Neuronal stem cell (in vitro differentiated cells): Measurements from ENCODE around the gene SULT1A2.

Experiments
- DNase-seq: peaks from one replicate; pipeline ENCODE4 v3.0.0-alpha.2; 2013; ENCODE audit warnings: low spot score
- H2AFZ ChIP-seq: one replicate; pipeline ENCODE4 v1.6.1; 2013; ENCODE audit warnings: mild to moderate bottlenecking, low read length, inconsistent platforms
- H2AK5ac ChIP-seq: 2 replicates; pipeline ENCODE4 v1.6.1; 2013; ENCODE audit warnings: low read depth, mild to moderate bottlenecking, inconsistent platforms, low read length, moderate library complexity, mixed read lengths
- H2BK120ac ChIP-seq: 2 replicates; pipeline ENCODE4 v1.6.1; 2013; ENCODE audit warnings: low read depth, mild to moderate bottlenecking, inconsistent platforms, low read length, moderate library complexity, mixed read lengths
- H2BK12ac ChIP-seq: one replicate; pipeline ENCODE4 v1.6.1; 2013; ENCODE audit warnings: low read length, inconsistent platforms
- H2BK15ac ChIP-seq: 2 replicates; pipeline ENCODE4 v1.6.1; 2013; ENCODE audit warnings: mild to moderate bottlenecking, low read length, inconsistent platforms, mixed read lengths
- H2BK5ac ChIP-seq: one replicate; pipeline ENCODE4 v1.6.1; 2013; ENCODE audit warnings: inconsistent platforms, mild to moderate bottlenecking, low read length, moderate library complexity
- H3K14ac ChIP-seq: one replicate; pipeline ENCODE4 v1.6.1; 2013; ENCODE audit warnings: low read length, inconsistent platforms
- H3K18ac ChIP-seq: 2 replicates; pipeline ENCODE4 v1.6.1; 2013; ENCODE audit warnings: low read length, inconsistent platforms
- H3K23ac ChIP-seq: 2 replicates; pipeline ENCODE4 v1.6.1; 2013; ENCODE audit warnings: low read depth, mild to moderate bottlenecking, mixed read lengths, low read length, inconsistent platforms; ENCODE audit not compliant: poor library complexity
- H3K27ac ChIP-seq: replicated peaks from 3 replicates; pipeline ENCODE4 v1.5.1; 2013; ENCODE audit warnings: low read length, inconsistent platforms
- H3K27me3 ChIP-seq, 3 experiments: 2 replicates each; pipeline ENCODE4 v1.6.1; 2013; ENCODE audit warnings: low read length in 3 of 3, mild to moderate bottlenecking in 2 of 3, inconsistent platforms in 1 of 3, low read depth in 1 of 3, mixed read lengths in 1 of 3, moderate library complexity in 1 of 3; ENCODE audit not compliant: control insufficient read depth in 3 of 3, insufficient read depth in 3 of 3
- H3K36me3 ChIP-seq, 2 donors: replicated peaks in 1 of 2; 2 replicates each; pipeline ENCODE4 v1.6.1; 2013; ENCODE audit warnings: low read length in 2 of 2; ENCODE audit not compliant: control insufficient read depth in 2 of 2, insufficient read depth in 2 of 2
- H3K4ac ChIP-seq: 2 replicates; pipeline ENCODE4 v1.6.1; 2013; ENCODE audit warnings: inconsistent platforms, mild to moderate bottlenecking, low read length, moderate library complexity
- H3K4me1 ChIP-seq, 2 donors: 1 replicate in 1 of 2; 2 replicates in 1 of 2; pipeline ENCODE4 v1.6.1; 2013; ENCODE audit warnings: low read length in 2 of 2, low read depth in 1 of 2; ENCODE audit not compliant: control insufficient read depth in 2 of 2, insufficient read depth in 1 of 2
- H3K4me2 ChIP-seq: one replicate; pipeline ENCODE4 v1.6.1; 2013; ENCODE audit warnings: mild to moderate bottlenecking, low read length, inconsistent platforms; ENCODE audit not compliant: insufficient read depth, poor library complexity, severe bottlenecking
- H3K4me3 ChIP-seq, 2 donors: 2 replicates each; pipeline ENCODE4 v1.5.1; 2013; ENCODE audit warnings: low read length in 2 of 2, mild to moderate bottlenecking in 2 of 2, inconsistent platforms in 1 of 2, moderate library complexity in 1 of 2
- H3K79me1 ChIP-seq: one replicate; pipeline ENCODE4 v1.6.1; 2013; ENCODE audit warnings: low read depth, mild to moderate bottlenecking, inconsistent platforms, low read length, moderate library complexity
- H3K9ac ChIP-seq: one replicate; pipeline ENCODE4 v1.6.1; 2013; ENCODE audit warnings: mild to moderate bottlenecking, low read depth, low read length, inconsistent platforms; ENCODE audit not compliant: poor library complexity
- H3K9me3 ChIP-seq, 2 donors: replicated peaks in 1 of 2; 2 replicates each; pipeline versions ENCODE3 to v1.6.1; 2013; ENCODE audit warnings: low read length in 2 of 2, mild to moderate bottlenecking in 2 of 2, inconsistent platforms in 1 of 2, low read depth in 1 of 2, mixed read lengths in 1 of 2, moderate library complexity in 1 of 2; ENCODE audit not compliant: control insufficient read depth in 2 of 2, insufficient read depth in 1 of 2
- H4K8ac ChIP-seq: one replicate; pipeline ENCODE4 v1.6.1; 2013; ENCODE audit warnings: low read depth, mild to moderate bottlenecking, inconsistent platforms, low read length, moderate library complexity
- H4K91ac ChIP-seq: one replicate; pipeline ENCODE4 v1.6.1; 2013; ENCODE audit warnings: low read length, low read depth, mild to moderate bottlenecking, inconsistent platforms; ENCODE audit not compliant: poor library complexity
- WGBS, 2 donors: extraction: QIAGEN DNeasy Blood & Tissue Kit; methylation state at CpG; one replicate each; pipeline ENCODE4 v1.1.7; 2013; ENCODE audit warnings: missing lambda C conversion rate in 2 of 2, mixed read lengths in 1 of 2; ENCODE audit not compliant: insufficient read length in 2 of 2, insufficient replicate concordance in 1 of 2; ENCODE audit errors: extremely low coverage in 2 of 2; 5-methylcytosine and 5-hydroxymethylcytosine counted together

SULT1A2 gene

GRCh38 chr16:28606291-28607115 lies 9.7 kb upstream of the SULT1A2 start:
- Histone ChIP-seq H3K79me1 (no peaks in the 10 kb centered on the region), H3K4ac (no peak overlapping the region), H3K27me3 (no peaks in the 10 kb centered on the region), H2BK5ac (no peak overlapping the region), H3K14ac (no peak overlapping the region), H3K18ac (no peak overlapping the region), H2AFZ (no peak overlapping the region), H3K9me3 (no peaks in the 10 kb centered on the region), H2AK5ac (no peak overlapping the region), H3K4me3 (no peak overlapping the region), H3K4me2 (no peak overlapping the region), H3K4me1 (peaks cover 0 to 10% of the 10 kb centered on the region in 2 donors), H2BK12ac (no peak overlapping the region), H4K91ac (no peak overlapping the region), H3K27ac (no peak overlapping the region), H3K36me3 (no peaks in the 10 kb centered on the region), H3K23ac (no peak overlapping the region), H2BK120ac (no peak overlapping the region), H4K8ac (no peak overlapping the region), H3K9ac (no peak overlapping the region), H2BK15ac (no peak overlapping the region)
- DNase-seq: no peak
- no CpG with 5 or more reads among the region's 16 CpGs for WGBS, 2 donors

- Histone ChIP-seq H2AK5ac (no peak overlapping the region), H3K4me1 (peaks cover 0 to 3% of the 10 kb centered on the region in 2 donors), H3K18ac (no peak overlapping the region), H3K27ac (no peak overlapping the region), H3K4me2 (no peak overlapping the region), H3K79me1 (no peaks in the 10 kb centered on the region), H2BK120ac (no peak overlapping the region), H4K91ac (no peak overlapping the region), H2BK5ac (no peak overlapping the region), H3K36me3 (no peaks in the 10 kb centered on the region), H2BK15ac (peak overlapping the region; percentile 55), H2BK12ac (no peak overlapping the region), H3K14ac (no peak overlapping the region), H3K9ac (no peak overlapping the region), H3K23ac (no peak overlapping the region), H3K9me3 (no peaks in the 10 kb centered on the region), H2AFZ (peak overlapping the region; percentile 11), H3K4ac (no peak overlapping the region), H3K4me3 (no peak overlapping the region), H4K8ac (no peak overlapping the region), H3K27me3 (no peaks in the 10 kb centered on the region)
- no CpG with 5 or more reads among the region's 8 CpGs for WGBS, 2 donors
- DNase-seq: no peak
These were observed 7.3 kb upstream of the SULT1A2 start for GRCh38 chr16:28604186-28604565.

GRCh38 chr16:28603381-28604185 lies 6.7 kb upstream of the SULT1A2 start:
- Histone ChIP-seq H3K4ac (no peak overlapping the region), H2BK5ac (no peak overlapping the region), H3K4me1 (peaks cover 0 to 3% of the 10 kb centered on the region in 2 donors), H3K79me1 (no peaks in the 10 kb centered on the region), H4K91ac (peak overlapping the region; percentile 39), H3K23ac (peak overlapping the region; percentile 52), H3K9ac (no peak overlapping the region), H3K27ac (no peak overlapping the region), H3K18ac (no peak overlapping the region), H3K14ac (peak overlapping the region; percentile 47), H3K9me3 (no peaks in the 10 kb centered on the region), H2AFZ (peak overlapping the region; percentile 11), H3K4me2 (no peak overlapping the region), H3K4me3 (no peak overlapping the region), H2BK15ac (peak overlapping the region; percentile 55), H2AK5ac (peak overlapping the region; percentile 86), H2BK12ac (no peak overlapping the region), H2BK120ac (no peak overlapping the region), H3K36me3 (no peaks in the 10 kb centered on the region), H4K8ac (peak overlapping the region; percentile 65), H3K27me3 (no peaks in the 10 kb centered on the region)
- WGBS, 2 donors: no CpG with 5 or more reads among the region's 11 CpGs
- DNase-seq: no peak

- no peak overlapping the region for H2BK12ac ChIP-seq
- no peak overlapping the region for H3K4me3 ChIP-seq
- no peaks in the 10 kb centered on the region for H3K36me3 ChIP-seq
- no peak overlapping the region for H3K27ac ChIP-seq
- H3K9me3 ChIP-seq: no peaks in the 10 kb centered on the region
- H3K27me3 ChIP-seq: no peaks in the 10 kb centered on the region
- no peaks in the 10 kb centered on the region for H3K79me1 ChIP-seq
- no peak overlapping the region for H3K18ac ChIP-seq
- H3K9ac ChIP-seq: no peak overlapping the region
- no CpG with 5 or more reads among the region's 6 CpGs for WGBS, 2 donors
- no peak overlapping the region for H2BK120ac ChIP-seq
- H3K4me1 ChIP-seq: peaks cover 6% of the 10 kb centered on the region in 2 donors
- no peak overlapping the region for H3K4ac ChIP-seq
- H2BK5ac ChIP-seq: no peak overlapping the region
- no peak overlapping the region for H3K14ac ChIP-seq
- no peak overlapping the region for H3K4me2 ChIP-seq
- no peak for DNase-seq
- no peak overlapping the region for H2AK5ac ChIP-seq
- H4K8ac ChIP-seq: no peak overlapping the region
- no peak overlapping the region for H3K23ac ChIP-seq
- H4K91ac ChIP-seq: no peak overlapping the region
- H2AFZ ChIP-seq: no peak overlapping the region
- no peak overlapping the region for H2BK15ac ChIP-seq
These were observed 5.7 kb upstream of the SULT1A2 start for GRCh38 chr16:28602529-28602928.
